MM.1S (cell line): ENCODE data around the gene ADGRD2.

Experiments
- CTCF ChIP-seq: fragments of 300-600 bp; sonication (generic); IDR thresholded peaks from 2 replicates; pipeline ENCODE4 v1.5.1; 2016; ENCODE audit warnings: antibody characterized with exemption, low read length, mixed read lengths
- EZH2 ChIP-seq: fragments of 300-600 bp; sonication (generic); optimal IDR thresholded peaks from 2 replicates; pipeline ENCODE3; 2017; ENCODE audit warnings: low read depth, mild to moderate bottlenecking, antibody characterized with exemption, low read length, mixed read lengths

DNA sequence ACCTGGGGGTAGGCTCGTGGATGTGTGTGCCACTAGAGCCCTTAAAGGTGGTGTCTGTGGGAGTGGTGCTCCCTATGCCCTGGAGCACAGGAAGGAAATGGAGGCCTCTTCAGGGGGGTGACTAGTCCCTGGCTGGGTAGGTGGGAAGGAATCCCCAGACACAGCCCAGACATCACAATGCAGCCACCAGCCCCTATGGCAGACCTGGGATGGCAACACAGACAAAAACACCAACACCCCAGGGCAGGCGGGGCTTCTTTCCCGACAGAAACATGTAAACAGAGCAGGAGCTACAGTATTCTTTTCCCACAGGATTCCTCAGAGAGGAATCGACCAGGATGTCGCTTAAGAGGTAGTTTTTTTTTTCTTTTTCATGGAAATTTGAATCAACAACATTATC is 67.3 kb downstream of the ADGRD2 start:
- TF ChIP-seq CTCF (no peak), EZH2 (no peak)
